PC-3 (cell line): ENCODE data around the gene SOAT1. TPM values are rescaled to one million over a fixed set of nuclear protein-coding genes. Genes with fewer than 3 reads are reported as not detected.
"Not testable (repeated sequence)": the region's sequence is repeated elsewhere in the genome, so short reads cannot be mapped to it uniquely, and the experiment has no call there.

ENCODE experiments used
- ATAC-seq: fragments of 200-7000 bp; cut with Tn5 transposase; 2 replicates; pipeline ENCODE4 v1.9.1; 2020; ENCODE audit warnings: mild to moderate bottlenecking, moderate library complexity
- BruUV-seq: library from RNA; stranded (reverse); fragments of 400-500 nt; replicated peaks from 2 replicates; lab custom pipeline; 2021; lab: Mats Ljungman, UMichigan
- CTCF ChIA-PET: fragments of 300-600 bp; sonication (Branson Sonifier 250); formaldehyde crosslinking; loops from one replicate; lab custom pipeline; 2022; ENCODE audit warnings: antibody characterized with exemption; lab: Charles Lee
- POLR2A ChIA-PET: fragments of 300-600 bp; sonication (Branson Sonifier 250); formaldehyde crosslinking; loops from one replicate; lab custom pipeline; 2022; ENCODE audit warnings: antibody characterized with exemption; ENCODE audit not compliant: unreplicated experiment; lab: Charles Lee
- DNase-seq: peaks from one replicate; pipeline ENCODE4 v3.0.0-alpha.2; 2015
- H2AFZ ChIP-seq: fragments of 300-600 bp; sonication (generic); 2 replicates; pipeline ENCODE4 v1.6.0; 2016; ENCODE audit warnings: antibody characterized with exemption, low read length
- H3F3A ChIP-seq: fragments of 300-600 bp; sonication (generic); one replicate; pipeline ENCODE4 v1.6.0; 2017; ENCODE audit warnings: antibody characterized with exemption, low read length, control low read depth, mild to moderate bottlenecking; ENCODE audit not compliant: unreplicated experiment
- H3K27ac ChIP-seq: fragments of 300-600 bp; sonication (generic); 2 replicates; pipeline ENCODE4 v1.5.1; 2016; ENCODE audit warnings: mild to moderate bottlenecking, low read length
- H3K27me3 ChIP-seq: fragments of 300-600 bp; sonication (generic); 2 replicates; pipeline ENCODE4 v1.6.1; 2016; ENCODE audit warnings: low read length, mixed read lengths
- H3K36me3 ChIP-seq: fragments of 300-600 bp; sonication (generic); 2 replicates; pipeline ENCODE4 v1.6.1; 2016; ENCODE audit warnings: low read depth, mixed run types, low read length, mixed read lengths
- H3K4me1 ChIP-seq: fragments of 300-600 bp; sonication (generic); 2 replicates; pipeline ENCODE4 v1.5.1; 2016; ENCODE audit warnings: low read length; ENCODE audit not compliant: insufficient read depth
- H3K4me2 ChIP-seq: fragments of 300-600 bp; sonication (generic); 2 replicates; pipeline ENCODE4 v1.6.0; 2016; ENCODE audit warnings: low read length
- H3K4me3 ChIP-seq: fragments of 300-600 bp; sonication (generic); 2 replicates; pipeline ENCODE4 v1.5.1; 2016; ENCODE audit warnings: mild to moderate bottlenecking, low read length, mixed read lengths
- H3K79me2 ChIP-seq: fragments of 300-600 bp; sonication (generic); 2 replicates; pipeline ENCODE4 v1.6.1; 2017; ENCODE audit warnings: low read length, mixed read lengths
- H3K9ac ChIP-seq: fragments of 300-600 bp; sonication (generic); 2 replicates; pipeline ENCODE4 v1.6.0; 2016; ENCODE audit warnings: mild to moderate bottlenecking, low read length
- H3K9me2 ChIP-seq: fragments of 300-600 bp; sonication (generic); replicated peaks from 2 replicates; pipeline ENCODE4 v1.6.1; 2016; ENCODE audit warnings: mixed run types, low read length, mixed read lengths
- H3K9me3 ChIP-seq: fragments of 300-600 bp; sonication (generic); 2 replicates; pipeline ENCODE4 v1.6.1; 2016; ENCODE audit warnings: low read length, mixed read lengths
- H4K20me1 ChIP-seq: fragments of 300-600 bp; sonication (generic); 2 replicates; pipeline ENCODE4 v1.6.1; 2016; ENCODE audit warnings: low read length, mixed read lengths
- EZH2 ChIP-seq: fragments of 300-600 bp; sonication (generic); IDR thresholded peaks from one replicate; pipeline ENCODE4 v1.6.1; 2017; ENCODE audit warnings: antibody characterized with exemption, mild to moderate bottlenecking, low read length; ENCODE audit not compliant: unreplicated experiment
- EZH2phosphoT487 ChIP-seq: fragments of 300-600 bp; sonication (generic); IDR thresholded peaks from 2 replicates; pipeline ENCODE4 v1.6.1; 2018; ENCODE audit warnings: mild to moderate bottlenecking, antibody characterized with exemption, low read length, borderline replicate concordance
- intact Hi-C: fragments of 100-400 bp; cut with micrococcal nuclease; formaldehyde crosslinking; loops from 2 replicates; pipeline ENCODE4 v1.9.0; 2023
- total RNA-seq: library from RNA; depleted of rRNA; stranded (reverse); fragments of >200 nt; gene quantifications from 2 replicates; pipeline ENCODE4 v1.2.3, GENCODE V29; 2014
- TF ChIP-seq, protein P1 (sequence below): fragments of 300-600 bp; sonication (generic); conservative IDR thresholded peaks from 2 replicates; pipeline ENCODE4 v1.5.1; 2017; ENCODE audit warnings: antibody characterized with exemption, low read depth, mild to moderate bottlenecking, low read length

SOAT1 gene
- total RNA-seq, 1 experiment from 2014 or later = 10.5 TPM

- Histone ChIP-seq H3K4me1 (no peaks in the 10 kb centered on the region), H3K9me3 (no peaks in the 10 kb centered on the region), H2AFZ (no peak overlapping the region), H3K27ac (no peak overlapping the region), H3K79me2 (no peaks in the 10 kb centered on the region), H3F3A (no peaks in the 10 kb centered on the region), H3K9me2 (no peaks in the 10 kb centered on the region), H3K9ac (no peak overlapping the region), H3K36me3 (peaks cover 12% of the 10 kb centered on the region; the same call in 1 of the 2 replicates), H4K20me1 (no peaks in the 10 kb centered on the region), H3K4me2 (no peak overlapping the region), H3K27me3 (no peaks in the 10 kb centered on the region), H3K4me3 (no peak overlapping the region)
- ATAC-seq = no peak
- DNase-seq = no peak
- intact Hi-C loops = no loop called here
- TF ChIP-seq EZH2 (no peak), EZH2phosphoT487 (no peak)
- TF ChIP-seq, protein P1, sequence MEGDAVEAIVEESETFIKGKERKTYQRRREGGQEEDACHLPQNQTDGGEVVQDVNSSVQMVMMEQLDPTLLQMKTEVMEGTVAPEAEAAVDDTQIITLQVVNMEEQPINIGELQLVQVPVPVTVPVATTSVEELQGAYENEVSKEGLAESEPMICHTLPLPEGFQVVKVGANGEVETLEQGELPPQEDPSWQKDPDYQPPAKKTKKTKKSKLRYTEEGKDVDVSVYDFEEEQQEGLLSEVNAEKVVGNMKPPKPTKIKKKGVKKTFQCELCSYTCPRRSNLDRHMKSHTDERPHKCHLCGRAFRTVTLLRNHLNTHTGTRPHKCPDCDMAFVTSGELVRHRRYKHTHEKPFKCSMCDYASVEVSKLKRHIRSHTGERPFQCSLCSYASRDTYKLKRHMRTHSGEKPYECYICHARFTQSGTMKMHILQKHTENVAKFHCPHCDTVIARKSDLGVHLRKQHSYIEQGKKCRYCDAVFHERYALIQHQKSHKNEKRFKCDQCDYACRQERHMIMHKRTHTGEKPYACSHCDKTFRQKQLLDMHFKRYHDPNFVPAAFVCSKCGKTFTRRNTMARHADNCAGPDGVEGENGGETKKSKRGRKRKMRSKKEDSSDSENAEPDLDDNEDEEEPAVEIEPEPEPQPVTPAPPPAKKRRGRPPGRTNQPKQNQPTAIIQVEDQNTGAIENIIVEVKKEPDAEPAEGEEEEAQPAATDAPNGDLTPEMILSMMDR = no peak
- CTCF ChIA-PET = no interaction called here
- BruUV-seq = no TSS peak
- POLR2A ChIA-PET = no interaction called here
Measured at GRCh38 chr1:179353546-179353945, 59.9 kb downstream of the SOAT1 start.

DNA sequence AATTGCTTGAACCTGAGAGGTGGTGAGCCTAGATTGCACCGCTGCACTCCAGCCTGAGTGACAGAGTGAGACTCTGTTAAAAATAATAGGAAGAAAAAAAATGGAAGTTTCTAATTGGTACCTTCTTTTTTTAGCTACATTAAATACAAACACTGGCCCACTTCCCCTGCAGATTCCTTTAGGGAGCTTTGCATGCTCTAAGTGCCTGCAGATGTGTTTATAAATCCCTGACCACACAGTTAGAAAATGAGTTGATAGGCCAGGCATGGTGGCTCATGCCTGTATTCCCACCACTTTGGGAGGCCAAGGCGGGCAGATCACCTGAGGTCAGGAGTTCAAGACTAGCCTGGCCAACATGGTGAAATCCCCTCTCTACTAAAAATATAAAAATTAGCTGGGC lies 68.0 kb downstream of the SOAT1 start:
- ATAC-seq, BruUV-seq, CTCF ChIA-PET, H3K27me3 ChIP-seq, H3K79me2 ChIP-seq, H2AFZ ChIP-seq, H3F3A ChIP-seq, DNase-seq, H3K9ac ChIP-seq, H3K27ac ChIP-seq, intact Hi-C loops, H3K9me2 ChIP-seq, H4K20me1 ChIP-seq, H3K4me3 ChIP-seq, H3K36me3 ChIP-seq, POLR2A ChIA-PET, H3K4me2 ChIP-seq, H3K4me1 ChIP-seq, H3K9me3 ChIP-seq: not testable (repeated sequence)

DNA sequence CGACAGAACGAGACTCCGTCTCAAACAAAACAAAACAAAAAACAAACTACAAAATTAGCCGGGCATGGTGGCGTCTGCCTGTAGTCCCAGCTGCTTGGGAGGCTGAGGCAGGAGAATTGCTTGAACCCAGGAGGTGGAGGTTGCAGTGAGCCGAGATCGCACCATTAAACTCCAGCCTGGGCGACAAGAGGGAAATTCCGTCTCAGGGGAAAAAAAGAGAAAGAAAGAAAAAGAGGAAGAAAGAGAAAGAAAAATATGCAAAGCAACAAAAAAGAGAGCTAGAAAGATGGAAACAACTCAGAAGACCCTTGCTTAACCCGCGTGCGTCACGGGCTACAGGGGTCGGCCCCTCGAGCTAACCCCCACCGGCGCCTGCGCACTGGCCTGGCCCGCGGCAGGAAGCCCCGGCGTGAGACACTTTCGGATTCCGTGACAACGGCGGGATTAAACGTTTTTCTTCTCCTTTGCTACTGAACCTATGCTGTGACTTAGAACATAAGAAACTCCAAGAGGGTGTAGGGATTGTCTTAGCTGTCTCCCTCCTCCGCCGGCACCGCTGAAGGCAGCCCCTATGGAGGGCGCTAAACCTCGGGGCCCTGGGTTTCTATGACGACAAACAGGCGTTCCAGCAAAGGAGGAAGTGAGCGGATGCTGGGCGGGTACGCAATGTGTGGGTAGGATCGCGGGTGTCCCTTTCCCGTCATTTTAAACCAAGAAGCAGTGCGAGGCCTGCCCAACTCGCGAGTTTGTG lies 71.9 kb downstream of the SOAT1 start, which contains the start of gene AXDND1:
Gene AXDND1 (plus strand): TSS at position 630 of the 751 bp plus-strand sequence. CDS start 539 bp downstream, outside the sequence.
- H3K27ac ChIP-seq = peak within 1 kb of the TSS; percentile 84
- H3K27me3 ChIP-seq = no peaks in the 10 kb centered on the region
- no peaks in the 10 kb centered on the region for H3K9me2 ChIP-seq
- H3K4me3 ChIP-seq = peak within 1 kb of the TSS; percentile 92
- BruUV-seq = TSS peak; percentile 95
- peak within 1 kb of the TSS; percentile 99 for H2AFZ ChIP-seq
- CTCF ChIA-PET = no interaction called here
- no peaks in the 10 kb centered on the region for H3K9me3 ChIP-seq
- H3K9ac ChIP-seq = peak within 1 kb of the TSS; percentile 93
- H3K36me3 ChIP-seq = no peaks in the 10 kb centered on the region
- DNase-seq (peak; percentile 65), ATAC-seq (peak; percentile 93)
- intact Hi-C loops = loop anchor here (5.0 kb wide), 1 partner anchor 283 kb away; the partner anchor contains the start of gene TOR3A
- H3K79me2 ChIP-seq = no peaks in the 10 kb centered on the region
- H3K4me1 ChIP-seq = 0 out of 2 replicates have a peak, but pooled peaks cover 4% of the 10 kb centered on the region
- no peaks in the 10 kb centered on the region for H4K20me1 ChIP-seq
- H3K4me2 ChIP-seq = peak within 1 kb of the TSS; percentile 96
- no peaks in the 10 kb centered on the region for H3F3A ChIP-seq
- POLR2A ChIA-PET = no interaction called here
- TF ChIP-seq EZH2phosphoT487 (no peak), EZH2 (no peak)
- TF ChIP-seq, protein P1 = peak; percentile 33; the same call in 1 of the 2 replicates
